GM18858 (cell line): ENCODE results near the gene CEP85L.

ENCODE experiments used
- ATAC-seq: cut with Tn5 transposase; IDR thresholded peaks from one replicate; pipeline ENCODE4 v1.9.1; 2021; ENCODE audit not compliant: unreplicated experiment

Gene CEP85L

DNA sequence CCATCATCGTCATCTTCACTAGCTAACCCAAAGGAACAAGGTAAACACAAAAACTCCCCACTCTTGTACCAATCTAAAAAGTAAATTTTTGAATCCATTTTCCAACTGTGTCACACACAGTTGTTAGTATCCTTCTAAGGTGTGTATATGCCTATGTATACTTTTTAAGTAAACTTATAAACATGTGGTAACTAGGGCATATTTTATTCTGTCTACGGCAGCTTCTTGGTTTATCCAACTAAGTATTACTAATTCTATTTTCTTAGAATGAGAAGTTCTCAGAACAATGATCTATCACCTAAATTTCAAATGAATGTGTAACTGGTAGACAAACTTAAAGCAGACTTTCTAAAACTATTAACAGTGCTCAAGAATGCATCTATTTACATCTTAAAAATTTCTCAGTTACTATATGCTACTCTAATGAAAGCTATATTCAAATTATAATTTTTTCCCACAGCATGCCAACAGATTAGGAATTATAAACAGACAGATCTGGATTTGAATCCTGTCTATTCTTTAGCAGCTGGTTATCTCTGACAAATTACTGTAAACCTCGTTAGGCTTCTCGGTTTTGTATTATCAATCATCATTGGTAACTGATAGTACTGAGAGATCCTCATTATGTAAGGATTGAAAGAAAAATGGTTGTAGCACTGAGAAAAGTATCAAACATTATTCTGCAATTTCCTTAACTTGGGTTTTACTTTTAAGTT, 105.1 kb downstream of the CEP85L start:
- no peak for ATAC-seq

DNA sequence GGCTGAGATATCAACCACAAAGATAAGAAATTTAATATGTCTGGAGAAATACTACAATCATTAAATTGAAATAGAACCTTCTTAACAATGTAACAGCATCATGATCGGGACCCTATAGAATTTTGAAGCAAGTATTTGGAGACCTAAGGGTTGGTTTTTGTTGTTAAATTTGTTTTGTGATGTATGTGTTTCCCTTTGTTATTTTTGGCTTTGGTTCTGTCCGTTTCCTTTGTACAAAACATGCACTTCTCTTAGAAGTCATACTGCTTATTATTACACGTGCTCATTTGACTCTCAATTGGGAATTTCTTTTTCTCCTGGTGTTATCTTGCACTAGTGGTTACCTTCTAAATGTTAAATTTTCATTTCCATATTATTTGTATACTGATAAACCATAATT, 107.3 kb downstream of the CEP85L start:
- no peak for ATAC-seq

GRCh38 chr6:118542184-118542952, 109.0 kb downstream of the CEP85L start:
- ATAC-seq: no peak

- ATAC-seq: no peak
These were observed 113.8 kb downstream of the CEP85L start for GRCh38 chr6:118537574-118537973.

- ATAC-seq: no peak
These were observed 114.9 kb downstream of the CEP85L start for GRCh38 chr6:118536478-118536877.

DNA sequence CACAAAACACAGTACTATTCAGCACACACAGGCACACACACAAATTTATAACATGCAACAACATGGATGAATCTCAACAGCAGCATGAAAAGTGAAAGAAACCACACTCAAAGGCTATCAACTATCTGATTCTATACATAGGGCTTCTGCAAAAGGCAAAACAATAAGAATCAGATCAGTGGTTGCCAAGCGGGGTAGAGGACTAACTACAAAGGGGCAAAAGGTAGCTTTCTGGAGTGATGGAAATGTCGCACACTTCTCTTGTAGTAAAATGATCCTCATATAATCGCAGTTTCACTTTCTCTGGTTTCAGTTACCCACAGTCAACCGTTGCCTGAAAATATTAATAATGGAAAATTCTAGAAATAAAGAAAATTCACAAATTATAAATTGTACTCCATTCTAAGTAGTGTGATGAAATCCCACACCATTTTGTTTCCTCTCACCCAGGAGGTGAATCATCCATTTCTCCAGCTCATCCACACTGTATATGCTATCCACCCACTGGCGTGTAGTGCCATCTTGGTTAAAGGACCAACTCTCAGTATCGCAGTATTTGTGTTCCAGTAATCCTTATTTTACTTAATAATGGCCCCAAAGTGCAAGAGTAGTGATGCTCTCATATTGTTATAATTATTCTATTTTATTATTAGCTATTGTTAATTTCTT, 116.1 kb downstream of the CEP85L start:
- ATAC-seq: no peak

- no peak for ATAC-seq
These were observed 120.4 kb downstream of the CEP85L start for GRCh38 chr6:118530942-118531341.

DNA sequence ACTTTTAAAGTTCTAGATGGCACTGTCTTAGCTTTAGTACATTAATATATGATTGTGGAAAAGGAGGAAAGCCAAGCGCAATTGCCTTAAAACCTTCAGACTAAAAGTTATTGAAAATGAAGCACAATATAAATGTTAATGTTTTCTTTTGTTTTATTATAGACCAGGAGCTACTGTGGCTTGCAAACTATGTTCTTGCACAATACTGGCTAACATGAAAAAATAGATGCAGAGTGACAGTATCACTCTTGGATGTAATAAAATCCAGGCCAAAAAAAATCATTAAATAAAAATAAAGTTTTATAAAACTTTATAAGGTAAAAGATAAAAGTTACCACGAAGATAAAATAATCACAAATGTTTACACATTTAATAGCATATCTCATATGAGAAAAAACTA, 121.6 kb downstream of the CEP85L start:
- no peak for ATAC-seq

- no peak for ATAC-seq
These were observed 123.3 kb downstream of the CEP85L start for GRCh38 chr6:118528129-118528528.

- ATAC-seq: no peak
These were observed 125.2 kb downstream of the CEP85L start for GRCh38 chr6:118525913-118526780.

- ATAC-seq: no peak
These were observed 126.7 kb downstream of the CEP85L start for GRCh38 chr6:118524686-118525085.

DNA sequence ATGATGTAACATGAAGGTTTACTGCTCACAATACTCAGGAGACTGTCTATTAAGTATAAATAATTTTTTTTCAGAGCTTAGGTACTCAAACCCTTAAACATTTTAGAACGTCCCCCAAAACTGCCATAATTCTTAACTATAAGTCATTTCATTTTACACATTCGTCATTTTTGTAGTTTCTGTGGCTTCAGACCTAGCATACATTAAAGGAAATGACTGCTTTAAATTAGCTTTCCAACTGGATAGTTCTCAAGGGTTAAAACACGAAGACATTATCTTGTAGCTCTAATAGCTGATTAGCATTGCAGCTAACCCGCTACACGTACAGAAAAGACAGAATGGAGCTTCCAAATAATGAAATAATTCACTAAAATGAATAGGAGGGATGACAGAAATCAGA, 128.2 kb downstream of the CEP85L start:
- no peak for ATAC-seq

GRCh38 chr6:118522422-118522821, 129.0 kb downstream of the CEP85L start:
- no peak for ATAC-seq

GRCh38 chr6:118514689-118515088, 136.7 kb downstream of the CEP85L start:
- ATAC-seq: no peak

- no peak for ATAC-seq
These were observed 139.3 kb downstream of the CEP85L start for GRCh38 chr6:118511930-118512715.

- ATAC-seq: no peak
These were observed 142.3 kb downstream of the CEP85L start for GRCh38 chr6:118509009-118509617.

GRCh38 chr6:118507636-118508035, 143.8 kb downstream of the CEP85L start:
- ATAC-seq: no peak

DNA sequence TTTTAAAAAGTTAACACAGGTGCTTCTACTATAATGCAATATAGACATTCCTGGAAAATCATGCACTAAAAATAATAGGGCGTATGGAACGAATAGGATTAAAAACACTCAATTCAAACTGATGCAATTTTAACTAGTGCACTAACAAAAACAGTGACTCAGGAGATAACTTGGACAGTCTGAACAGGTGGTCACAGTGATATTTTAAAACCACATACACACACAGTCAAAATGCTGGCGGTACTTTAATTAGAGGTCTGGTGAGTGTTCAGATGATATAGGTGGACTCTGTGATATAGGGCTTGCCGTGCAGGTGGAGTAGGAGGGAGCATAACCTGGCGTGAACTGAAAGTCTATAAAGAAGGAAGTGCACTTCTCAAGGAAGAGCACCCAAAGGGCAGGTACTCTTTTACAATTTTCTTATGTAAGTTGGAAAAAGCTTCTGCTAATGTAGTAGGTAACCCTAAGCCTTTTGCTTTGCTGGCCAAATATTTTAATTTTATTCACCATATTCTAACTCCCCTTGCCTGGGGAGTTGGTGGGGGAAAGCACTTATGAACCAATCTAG, 145.2 kb downstream of the CEP85L start:
- ATAC-seq: no peak

GRCh38 chr6:118505656-118506055, 145.7 kb downstream of the CEP85L start:
- ATAC-seq: no peak
